Activated naive CD4-positive, alpha-beta T cell treated with anti-CD3 and anti-CD28 coated beads, Interleukin-2, amount 50 U/mL, for 24 hours (primary cell): Measurements from ENCODE around the gene SCUBE1.
A peak's percentile ranks its signal among the peaks of the same experiment; 100 is the strongest.

Experiments used
- H3K27ac Mint-ChIP-seq: one replicate; pipeline ENCODE4 v1.8.0; 2021; ENCODE audit warnings: mild to moderate bottlenecking, mixed read lengths
- H3K27me3 Mint-ChIP-seq: one replicate; pipeline ENCODE4 v1.8.0; 2021; ENCODE audit warnings: mixed read lengths
- H3K36me3 Mint-ChIP-seq: one replicate; pipeline ENCODE4 v1.8.0; 2021; ENCODE audit warnings: mixed read lengths
- H3K4me1 Mint-ChIP-seq: one replicate; pipeline ENCODE4 v1.8.0; 2021; ENCODE audit warnings: mixed read lengths
- H3K4me3 Mint-ChIP-seq: one replicate; pipeline ENCODE4 v1.8.0; 2021; ENCODE audit warnings: mild to moderate bottlenecking, mixed read lengths
- H3K9me3 Mint-ChIP-seq: one replicate; pipeline ENCODE4 v1.8.0; 2021; ENCODE audit warnings: mixed read lengths

The SCUBE1 gene

GRCh38 chr22:43226377-43227238 is 116.6 kb downstream of the SCUBE1 start:
- Mint-ChIP-seq H3K9me3 (no peaks in the 10 kb centered on the region), H3K4me3 (peak overlapping the region; percentile 6), H3K36me3 (no peaks in the 10 kb centered on the region)

GRCh38 chr22:43225609-43226008 is 117.6 kb downstream of the SCUBE1 start:
- Mint-ChIP-seq H3K27ac (no peak overlapping the region), H3K4me1 (no peaks in the 10 kb centered on the region), H3K36me3 (no peaks in the 10 kb centered on the region), H3K27me3 (no peaks in the 10 kb centered on the region), H3K9me3 (no peaks in the 10 kb centered on the region), H3K4me3 (no peak overlapping the region)

More at GRCh38 chr22:43226377-43227238, 116.6 kb downstream of the SCUBE1 start:
- no peak overlapping the region for H3K27ac Mint-ChIP-seq
- no peaks in the 10 kb centered on the region for H3K27me3 Mint-ChIP-seq
- H3K4me1 Mint-ChIP-seq, result peaks cover 5% of the 10 kb centered on the region

- H3K27ac Mint-ChIP-seq, result no peak overlapping the region
- no peak overlapping the region for H3K4me3 Mint-ChIP-seq
- no peaks in the 10 kb centered on the region for H3K27me3 Mint-ChIP-seq
- no peaks in the 10 kb centered on the region for H3K36me3 Mint-ChIP-seq
- H3K4me1 Mint-ChIP-seq, result no peaks in the 10 kb centered on the region
- H3K9me3 Mint-ChIP-seq, result no peaks in the 10 kb centered on the region
These were observed 120.2 kb downstream of the SCUBE1 start for GRCh38 chr22:43222987-43223386.

- Mint-ChIP-seq H3K27me3 (no peaks in the 10 kb centered on the region), H3K4me1 (no peaks in the 10 kb centered on the region), H3K9me3 (no peaks in the 10 kb centered on the region), H3K36me3 (no peaks in the 10 kb centered on the region), H3K4me3 (no peak overlapping the region), H3K27ac (no peak overlapping the region)
These were observed 120.9 kb downstream of the SCUBE1 start for GRCh38 chr22:43222262-43222661.

GRCh38 chr22:43220625-43221380 is 122.4 kb downstream of the SCUBE1 start:
- no peaks in the 10 kb centered on the region for H3K36me3 Mint-ChIP-seq
- no peak overlapping the region for H3K4me3 Mint-ChIP-seq
- no peaks in the 10 kb centered on the region for H3K27me3 Mint-ChIP-seq
- H3K4me1 Mint-ChIP-seq, result no peaks in the 10 kb centered on the region
- H3K9me3 Mint-ChIP-seq, result no peaks in the 10 kb centered on the region
- no peak overlapping the region for H3K27ac Mint-ChIP-seq

GRCh38 chr22:43218786-43219185 is 124.4 kb downstream of the SCUBE1 start:
- Mint-ChIP-seq H3K27me3 (no peaks in the 10 kb centered on the region), H3K27ac (no peak overlapping the region), H3K9me3 (no peaks in the 10 kb centered on the region), H3K36me3 (no peaks in the 10 kb centered on the region), H3K4me3 (no peak overlapping the region), H3K4me1 (no peaks in the 10 kb centered on the region)

GRCh38 chr22:43217285-43218030 is 125.7 kb downstream of the SCUBE1 start:
- no peaks in the 10 kb centered on the region for H3K27me3 Mint-ChIP-seq
- H3K27ac Mint-ChIP-seq, result peak overlapping the region; percentile 55

GRCh38 chr22:43216738-43217137 is 126.4 kb downstream of the SCUBE1 start:
- no peaks in the 10 kb centered on the region for H3K27me3 Mint-ChIP-seq
- no peaks in the 10 kb centered on the region for H3K36me3 Mint-ChIP-seq
- no peaks in the 10 kb centered on the region for H3K4me1 Mint-ChIP-seq

More at GRCh38 chr22:43217285-43218030, 125.7 kb downstream of the SCUBE1 start:
- Mint-ChIP-seq H3K4me3 (no peak overlapping the region), H3K9me3 (no peaks in the 10 kb centered on the region), H3K36me3 (no peaks in the 10 kb centered on the region), H3K4me1 (no peaks in the 10 kb centered on the region)

GRCh38 chr22:43213962-43214361 is 129.2 kb downstream of the SCUBE1 start:
- Mint-ChIP-seq H3K27me3 (no peaks in the 10 kb centered on the region), H3K4me3 (no peak overlapping the region), H3K36me3 (no peaks in the 10 kb centered on the region), H3K27ac (no peak overlapping the region), H3K9me3 (no peaks in the 10 kb centered on the region), H3K4me1 (no peaks in the 10 kb centered on the region)

More at GRCh38 chr22:43216738-43217137, 126.4 kb downstream of the SCUBE1 start:
- Mint-ChIP-seq H3K27ac (no peak overlapping the region), H3K9me3 (no peaks in the 10 kb centered on the region), H3K4me3 (no peak overlapping the region)

- no peak overlapping the region for H3K27ac Mint-ChIP-seq
These were observed 130.1 kb downstream of the SCUBE1 start for GRCh38 chr22:43213051-43213450.

GRCh38 chr22:43212434-43212952 is 130.7 kb downstream of the SCUBE1 start:
- Mint-ChIP-seq H3K27me3 (no peaks in the 10 kb centered on the region), H3K4me3 (no peak overlapping the region), H3K27ac (no peak overlapping the region), H3K9me3 (no peaks in the 10 kb centered on the region), H3K36me3 (no peaks in the 10 kb centered on the region), H3K4me1 (no peaks in the 10 kb centered on the region)

More at GRCh38 chr22:43213051-43213450, 130.1 kb downstream of the SCUBE1 start:
- Mint-ChIP-seq H3K27me3 (no peaks in the 10 kb centered on the region), H3K4me1 (no peaks in the 10 kb centered on the region), H3K9me3 (no peaks in the 10 kb centered on the region), H3K4me3 (no peak overlapping the region), H3K36me3 (no peaks in the 10 kb centered on the region)

GRCh38 chr22:43211941-43212433 is 131.2 kb downstream of the SCUBE1 start:
- no peak overlapping the region for H3K27ac Mint-ChIP-seq
- no peaks in the 10 kb centered on the region for H3K4me1 Mint-ChIP-seq
- H3K36me3 Mint-ChIP-seq, result no peaks in the 10 kb centered on the region
- no peaks in the 10 kb centered on the region for H3K27me3 Mint-ChIP-seq
- H3K9me3 Mint-ChIP-seq, result no peaks in the 10 kb centered on the region
- H3K4me3 Mint-ChIP-seq, result no peak overlapping the region

GRCh38 chr22:43210631-43211515 is 132.3 kb downstream of the SCUBE1 start:
- no peaks in the 10 kb centered on the region for H3K27me3 Mint-ChIP-seq
- H3K4me1 Mint-ChIP-seq, result peaks cover 8% of the 10 kb centered on the region

GRCh38 chr22:43209971-43210370 is 133.2 kb downstream of the SCUBE1 start:
- no peak overlapping the region for H3K4me3 Mint-ChIP-seq
- peaks cover 8% of the 10 kb centered on the region for H3K4me1 Mint-ChIP-seq
- no peak overlapping the region for H3K27ac Mint-ChIP-seq
- H3K36me3 Mint-ChIP-seq, result no peaks in the 10 kb centered on the region
- H3K9me3 Mint-ChIP-seq, result no peaks in the 10 kb centered on the region
- H3K27me3 Mint-ChIP-seq, result no peaks in the 10 kb centered on the region

More at GRCh38 chr22:43210631-43211515, 132.3 kb downstream of the SCUBE1 start:
- Mint-ChIP-seq H3K36me3 (no peaks in the 10 kb centered on the region), H3K27ac (no peak overlapping the region), H3K9me3 (no peaks in the 10 kb centered on the region), H3K4me3 (no peak overlapping the region)
